Superior temporal gyrus (tissue), 1 donor: ENCODE measurements around the gene HIPK3.

Source experiments
- DNase-seq: peaks from one replicate; pipeline ENCODE4 v3.0.0-alpha.2; 2016; ENCODE audit errors: extremely low spot score

HIPK3 gene

DNA sequence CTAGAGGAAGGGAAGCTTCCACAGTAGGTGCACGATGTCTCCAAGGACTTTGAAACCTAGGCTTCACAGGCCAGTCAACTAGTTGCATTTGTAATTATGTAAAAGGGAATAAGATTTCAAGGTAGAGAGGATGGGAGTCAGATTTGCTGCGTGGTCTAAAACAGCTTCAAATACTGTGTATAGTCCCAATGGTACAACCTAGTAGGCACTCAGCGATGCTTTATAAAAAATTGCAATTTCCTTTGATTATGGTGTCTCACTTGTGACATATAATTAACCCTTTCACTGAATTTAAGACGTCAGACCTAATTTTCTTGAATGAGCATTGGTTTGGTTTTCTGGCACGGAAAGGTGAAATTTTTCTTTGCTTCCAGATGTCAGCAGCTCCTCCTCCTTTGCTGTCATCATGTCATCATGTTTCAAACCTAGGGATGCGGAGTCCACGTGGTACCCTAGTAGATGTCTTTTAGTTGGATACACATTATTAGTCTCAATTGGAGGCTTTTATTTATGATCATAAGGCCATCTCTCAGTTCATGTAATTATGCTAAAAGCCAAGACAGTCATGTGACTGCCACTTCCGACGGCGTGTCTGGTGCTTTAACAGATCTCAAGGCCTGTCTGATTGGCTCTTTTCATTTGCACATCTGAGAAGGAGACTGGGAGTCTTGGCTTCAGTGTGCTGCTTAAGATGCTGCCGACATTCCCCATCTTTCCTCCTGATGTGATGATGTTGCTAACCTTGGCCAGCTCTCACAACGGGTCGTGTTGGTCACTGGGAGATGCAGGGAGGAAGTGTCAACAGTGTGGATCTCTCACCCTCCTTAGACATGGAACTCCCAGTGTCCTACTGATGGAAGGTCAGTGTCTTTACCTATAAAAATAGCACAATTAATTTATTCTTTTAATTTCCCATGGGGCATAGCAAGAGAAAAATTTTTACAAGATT is 134.0 kb downstream of the HIPK3 start:
- no peak for DNase-seq

DNA sequence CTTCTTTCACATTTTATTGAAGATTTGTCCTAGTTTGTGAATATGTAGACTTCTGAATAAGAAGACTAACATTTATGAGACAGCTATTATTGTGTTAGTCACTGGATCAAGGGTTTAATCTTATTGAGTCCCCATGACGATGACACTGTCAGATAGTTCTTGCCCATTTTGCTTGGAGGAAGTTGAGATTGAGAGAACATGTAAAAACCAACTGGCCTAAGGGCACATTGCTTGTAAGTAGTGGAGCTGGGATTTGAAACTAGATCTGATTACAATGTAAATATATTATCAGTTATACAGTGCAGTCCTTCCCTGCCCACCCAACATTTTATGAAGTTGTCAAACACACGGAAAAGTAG is 134.7 kb downstream of the HIPK3 start:
- DNase-seq: no peak

- DNase-seq: no peak
Observed at GRCh38 chr11:33394431-33395109, 137.4 kb downstream of the HIPK3 start.

DNA sequence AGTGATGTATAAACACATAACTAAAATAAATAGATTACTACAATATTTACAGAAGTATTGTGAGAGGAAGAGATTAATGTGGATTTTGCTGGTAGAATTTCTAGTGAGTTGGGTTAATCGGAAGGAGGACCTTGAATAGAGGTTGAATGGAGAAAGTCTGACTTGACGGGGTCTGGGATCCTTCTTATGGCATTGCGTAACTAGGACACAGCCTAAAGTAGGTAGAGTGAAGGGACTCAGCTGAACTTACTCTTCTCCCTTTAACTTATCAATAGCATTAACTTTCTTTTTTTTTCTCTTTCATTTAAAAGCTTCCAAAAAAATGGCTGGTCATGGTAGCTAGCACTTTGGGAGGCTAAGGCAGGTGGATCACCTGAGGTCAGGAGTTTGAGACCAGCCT is 139.2 kb downstream of the HIPK3 start:
- no peak for DNase-seq

- no peak for DNase-seq
Observed at GRCh38 chr11:33399421-33399820, 142.2 kb downstream of the HIPK3 start.

DNA sequence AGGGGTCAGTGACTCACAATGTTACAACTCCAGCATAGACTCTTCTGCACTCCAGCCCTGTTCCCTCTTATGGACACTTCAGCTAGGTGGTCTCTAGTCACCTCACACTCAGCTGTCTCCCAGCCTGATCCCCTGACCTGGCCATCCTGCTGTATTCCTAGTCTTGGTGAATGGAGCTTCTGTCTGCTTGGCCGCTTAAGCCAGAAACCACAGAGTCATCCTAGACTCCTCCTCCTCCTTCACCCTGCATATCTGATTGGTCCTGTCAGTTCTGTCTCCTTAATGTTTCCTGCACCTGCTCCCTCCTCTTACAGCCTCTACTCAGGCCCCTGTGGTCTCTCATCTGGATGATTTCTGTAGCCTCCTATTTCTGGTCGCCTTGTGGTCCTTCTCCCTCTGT is 144.9 kb downstream of the HIPK3 start:
- no peak for DNase-seq

- DNase-seq: no peak
Observed at GRCh38 chr11:33403344-33403743, 146.2 kb downstream of the HIPK3 start.

- DNase-seq: no peak
Observed at GRCh38 chr11:33405834-33406602, 148.8 kb downstream of the HIPK3 start.
